HG03457 (cell line): ENCODE measurements around the gene CACNA2D2.
A peak's percentile ranks its signal among the peaks of the same experiment; 100 is the strongest.

ENCODE experiments used
- ATAC-seq: cut with Tn5 transposase; IDR thresholded peaks from one replicate; pipeline ENCODE4 v1.9.1; 2021; ENCODE audit warnings: moderate number of reproducible peaks; ENCODE audit not compliant: unreplicated experiment

The CACNA2D2 gene

DNA sequence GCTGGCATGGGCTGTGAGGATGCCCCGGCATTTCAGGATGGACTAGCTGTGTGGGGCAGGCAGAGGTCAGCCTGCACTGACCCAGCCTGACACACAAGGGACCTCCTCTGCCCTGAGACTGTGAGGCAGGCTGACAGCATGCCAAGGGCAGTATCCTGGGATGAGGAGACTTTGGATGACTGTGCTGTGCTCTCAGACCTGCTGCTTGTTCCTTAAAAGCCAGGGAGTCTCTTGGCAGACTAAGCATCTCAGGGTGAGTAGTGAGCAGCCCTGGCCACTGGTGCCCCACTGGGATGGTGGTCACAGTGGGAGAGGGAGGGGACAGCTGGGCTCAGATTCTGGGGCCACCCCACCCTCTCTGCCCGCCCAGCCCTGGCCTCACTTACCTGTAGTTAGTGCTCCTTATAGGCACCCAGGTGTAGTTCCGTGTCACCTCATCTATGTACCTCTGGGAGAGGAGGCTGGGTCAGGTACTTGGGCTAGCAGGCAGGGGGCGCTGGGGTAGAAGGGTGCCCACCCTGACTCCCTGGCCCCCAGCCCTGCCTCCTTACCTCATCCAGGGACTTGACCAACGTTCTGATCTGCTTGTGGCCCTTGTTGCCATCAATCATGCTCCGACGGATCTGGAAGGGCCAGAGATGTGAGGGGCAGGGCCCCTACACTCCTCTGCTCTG is 128.0 kb downstream of the CACNA2D2 start:
- ATAC-seq: no peak

DNA sequence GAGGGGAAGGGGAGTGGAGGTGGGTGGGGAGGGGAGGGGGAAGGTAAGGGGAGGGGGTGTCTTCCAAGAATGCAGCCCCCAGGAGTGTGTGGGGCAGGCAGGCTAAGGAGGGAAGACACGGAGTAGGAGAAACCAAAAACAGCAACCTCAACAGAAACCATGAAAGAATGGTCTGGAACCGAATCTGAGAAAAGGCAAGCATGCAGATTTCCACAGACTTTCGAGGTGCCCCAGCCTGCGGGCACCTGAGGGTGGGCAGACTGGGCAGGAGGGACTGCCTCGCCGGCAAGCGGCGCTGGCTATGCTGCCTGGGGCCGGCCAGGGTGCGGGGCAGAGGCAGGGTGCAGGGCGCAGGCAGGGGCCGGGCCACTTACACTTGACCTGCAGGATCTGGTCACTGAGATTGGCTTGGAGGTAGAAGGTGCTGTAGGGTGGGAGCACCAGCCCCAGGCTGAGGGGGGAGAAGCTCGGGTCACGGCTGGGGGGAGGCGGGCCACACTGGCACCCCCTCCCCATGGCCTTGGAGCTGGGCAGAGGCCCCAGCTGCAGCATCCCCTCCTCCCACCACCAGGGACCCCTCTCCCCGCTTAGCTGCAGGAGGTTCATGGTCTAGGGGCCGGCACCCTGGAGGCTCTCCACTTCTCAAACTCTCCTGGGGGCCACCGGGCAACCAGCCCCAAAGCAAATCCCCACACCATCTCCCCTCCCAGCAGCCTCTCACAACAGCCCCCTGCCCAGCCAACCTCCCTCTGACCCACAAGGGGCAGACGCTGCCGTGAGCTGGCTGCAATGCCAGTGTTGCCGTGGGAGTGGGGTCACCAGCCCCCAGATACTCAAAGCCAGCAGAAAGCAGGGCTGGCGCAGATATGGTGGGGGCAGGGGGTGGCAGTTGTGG is 128.8 kb downstream of the CACNA2D2 start:
- no peak for ATAC-seq

DNA sequence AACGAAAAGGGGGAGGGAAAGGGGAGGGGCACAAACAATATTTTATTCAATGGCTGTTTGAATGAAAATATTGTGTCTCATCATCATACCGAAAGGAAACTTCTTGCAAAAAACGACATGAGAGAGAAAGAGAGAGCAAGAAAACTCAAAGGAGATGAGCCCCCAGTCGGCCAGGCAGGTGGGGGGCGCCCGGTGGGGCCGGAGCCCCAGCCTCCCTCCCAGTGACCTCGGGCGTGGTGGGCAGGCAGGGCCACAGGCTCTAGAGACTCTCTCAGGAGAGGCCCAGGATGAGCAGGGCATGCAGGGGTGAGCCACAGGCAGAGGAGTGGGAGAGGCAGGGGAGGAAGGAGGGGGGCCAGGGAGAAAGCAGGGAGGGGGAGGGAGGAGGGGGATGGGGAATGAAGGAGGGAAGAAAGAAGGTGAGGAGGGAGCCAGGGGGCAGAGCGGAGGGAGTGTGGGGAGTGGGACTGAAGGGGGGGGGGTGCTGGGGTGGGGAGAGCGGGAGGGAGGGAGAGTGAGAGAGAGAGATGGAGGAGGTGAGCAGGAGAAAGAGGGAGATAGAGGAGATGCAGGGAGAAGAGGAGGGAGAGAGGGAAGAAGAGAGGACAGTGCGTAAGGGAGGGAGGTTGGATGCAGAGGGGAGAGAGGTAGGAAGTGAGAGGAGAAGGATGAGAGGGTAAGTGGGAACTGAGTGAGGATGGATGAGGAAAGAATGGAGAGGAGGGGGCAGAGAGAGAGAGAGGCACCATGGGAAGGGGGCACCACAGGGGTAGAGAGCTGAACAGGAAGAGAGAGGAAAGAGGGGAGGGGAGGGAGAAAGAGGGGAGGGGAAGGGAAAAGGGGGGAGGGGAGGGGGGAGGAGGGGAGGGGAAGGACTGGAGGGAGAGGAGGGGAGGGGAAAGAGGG is 130.0 kb downstream of the CACNA2D2 start:
- ATAC-seq: no peak

DNA sequence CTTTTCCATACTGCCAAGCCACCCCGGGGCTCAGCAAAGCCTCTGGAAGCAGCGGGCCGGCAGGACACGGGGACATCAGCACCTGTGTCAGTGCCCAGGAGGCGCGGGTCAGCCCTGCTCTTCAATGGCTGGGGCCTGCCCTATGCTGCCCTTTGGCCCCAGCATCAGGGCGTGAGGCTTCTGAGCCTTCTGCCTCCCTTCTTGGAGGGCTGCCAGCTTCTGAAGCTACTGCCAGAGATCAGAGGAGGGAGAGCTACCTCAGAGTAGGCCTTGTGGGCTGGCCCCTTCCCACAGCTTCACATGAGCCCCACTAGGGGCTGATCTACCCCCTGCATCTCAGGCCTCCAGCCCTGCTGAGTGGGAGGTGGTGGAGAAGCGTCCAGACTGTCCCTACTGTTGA is 131.1 kb downstream of the CACNA2D2 start:
- ATAC-seq: no peak

DNA sequence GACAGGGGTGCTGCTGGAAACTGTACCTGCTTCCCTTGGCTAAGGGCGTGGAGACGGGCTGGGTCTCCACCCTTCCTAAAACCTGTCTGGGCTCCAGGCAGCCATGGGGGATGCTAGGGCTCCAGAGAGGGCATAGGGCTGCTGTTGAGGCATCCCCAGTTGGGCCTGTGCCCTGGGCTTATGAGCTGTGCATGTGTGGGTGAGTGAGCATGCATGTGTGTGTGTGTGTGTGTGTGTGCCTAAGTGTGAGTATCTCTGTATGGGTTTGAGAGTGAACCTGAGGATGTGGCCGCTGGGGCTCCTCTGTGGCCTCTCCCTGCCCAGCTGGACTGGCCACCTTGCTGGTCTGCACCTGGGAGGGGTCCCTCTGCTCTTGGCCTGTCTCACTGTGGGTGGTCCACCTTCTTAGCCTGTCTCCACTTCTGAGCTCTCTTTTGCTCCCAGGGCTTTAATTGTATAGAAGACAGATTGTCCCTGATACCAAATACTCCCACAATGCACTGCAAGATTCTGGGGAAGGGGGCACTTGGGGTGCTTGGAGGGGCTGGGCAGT is 132.2 kb downstream of the CACNA2D2 start:
- ATAC-seq: no peak

DNA sequence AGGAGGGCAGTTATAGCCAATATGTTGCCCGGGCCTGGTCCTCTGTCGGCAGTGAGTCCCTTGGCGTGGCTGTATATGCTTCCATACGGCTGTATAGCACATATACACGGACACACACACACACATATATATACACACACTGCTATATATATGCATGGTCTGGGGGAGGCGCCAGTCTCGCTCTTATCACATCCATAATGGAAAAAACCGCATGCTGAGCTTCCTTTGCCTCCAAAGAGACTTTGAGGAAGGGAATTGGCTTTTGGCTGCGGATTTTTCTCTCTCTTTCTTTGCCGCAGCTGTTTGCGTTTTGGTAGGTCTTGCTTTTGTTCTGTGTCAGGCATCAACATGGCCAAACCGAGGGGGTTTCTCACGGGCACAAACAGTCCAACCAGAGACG is 132.8 kb downstream of the CACNA2D2 start:
- no peak for ATAC-seq

DNA sequence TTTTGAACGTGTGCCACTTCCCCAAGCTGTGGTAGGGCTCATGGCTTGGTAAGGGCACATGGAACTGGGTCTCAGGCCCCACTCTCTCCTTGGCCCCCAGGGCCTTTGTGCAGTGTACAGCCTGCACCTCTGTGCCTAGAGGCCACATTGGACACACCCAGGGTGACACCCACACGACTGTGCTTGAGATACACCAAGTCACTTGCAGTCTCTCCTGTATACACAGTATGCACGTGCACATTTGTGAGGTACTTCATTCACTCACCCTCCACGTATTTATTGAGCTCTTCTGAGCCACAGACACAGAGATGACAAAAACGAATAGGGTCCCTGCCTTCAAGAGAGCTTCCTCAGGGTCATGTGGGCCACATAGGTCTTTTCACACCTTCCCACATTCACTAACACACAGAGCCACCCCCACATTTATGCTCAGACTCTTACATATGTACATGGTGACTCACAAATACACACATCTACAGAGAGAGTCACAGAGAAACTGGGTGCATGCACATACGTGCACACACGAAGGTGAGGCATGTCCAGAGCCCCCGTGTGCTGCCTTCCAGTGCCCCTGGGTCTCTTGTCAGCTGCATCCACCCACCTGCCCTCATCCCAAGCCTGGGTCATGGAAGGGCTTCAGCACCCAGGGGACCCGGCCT is 134.3 kb downstream of the CACNA2D2 start:
- ATAC-seq: no peak

DNA sequence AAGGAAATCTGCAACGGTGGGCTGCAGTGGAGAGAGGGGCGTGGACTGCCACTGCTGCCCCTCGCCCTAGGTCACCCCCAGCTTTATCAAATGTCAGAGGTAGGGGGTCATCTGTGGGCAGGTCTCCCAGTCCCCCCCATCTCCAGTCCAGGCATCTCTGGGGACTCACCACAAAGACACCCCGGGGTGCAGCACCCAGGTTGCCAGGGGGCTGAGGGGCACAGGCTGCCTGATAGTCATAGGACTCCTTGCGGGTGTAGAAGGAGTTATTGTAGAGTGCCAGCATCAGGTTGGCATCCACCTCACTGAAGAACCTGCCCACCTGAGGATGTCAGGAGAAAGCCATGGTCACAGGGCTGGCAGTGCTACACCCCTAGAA is 137.6 kb downstream of the CACNA2D2 start:
- no peak for ATAC-seq

DNA sequence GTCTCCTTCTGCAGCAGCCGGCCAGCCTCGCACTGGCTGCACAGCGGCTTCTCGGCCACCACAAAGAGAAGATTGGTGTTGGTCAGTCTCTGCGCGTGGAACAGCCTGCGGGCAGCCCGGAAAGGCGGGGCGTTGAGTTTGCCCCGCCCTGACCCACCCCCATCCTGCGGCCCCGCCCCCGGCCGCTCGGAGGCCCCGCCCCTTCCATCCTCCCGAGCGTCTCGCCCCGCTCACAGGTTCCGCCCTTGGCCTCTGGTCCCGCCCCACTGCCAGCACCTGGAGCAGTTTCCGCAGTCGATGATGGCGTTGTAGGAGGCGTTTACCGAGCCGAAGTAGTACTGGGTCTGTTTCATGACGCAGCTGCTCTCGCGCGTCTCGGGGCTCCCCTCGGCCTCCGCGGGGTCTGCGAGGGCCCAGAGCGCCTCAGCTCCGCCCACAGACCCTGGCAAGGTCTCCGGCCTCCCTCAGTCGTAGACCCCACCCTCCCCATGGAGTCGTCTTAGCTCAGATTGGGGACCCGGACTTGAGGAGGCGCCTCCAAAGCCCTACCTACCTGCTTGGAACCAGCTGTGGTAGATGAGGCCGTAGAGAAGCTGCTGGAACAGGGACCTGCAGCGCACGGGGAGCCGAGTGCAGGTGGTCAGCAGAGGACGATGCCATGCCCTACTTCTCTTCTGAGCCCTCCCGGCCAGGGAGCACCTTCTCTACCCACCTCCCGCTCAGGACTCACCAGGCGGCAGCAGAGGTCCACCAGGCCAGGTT is 138.2 kb downstream of the CACNA2D2 start:
- peak; percentile 61 for ATAC-seq

DNA sequence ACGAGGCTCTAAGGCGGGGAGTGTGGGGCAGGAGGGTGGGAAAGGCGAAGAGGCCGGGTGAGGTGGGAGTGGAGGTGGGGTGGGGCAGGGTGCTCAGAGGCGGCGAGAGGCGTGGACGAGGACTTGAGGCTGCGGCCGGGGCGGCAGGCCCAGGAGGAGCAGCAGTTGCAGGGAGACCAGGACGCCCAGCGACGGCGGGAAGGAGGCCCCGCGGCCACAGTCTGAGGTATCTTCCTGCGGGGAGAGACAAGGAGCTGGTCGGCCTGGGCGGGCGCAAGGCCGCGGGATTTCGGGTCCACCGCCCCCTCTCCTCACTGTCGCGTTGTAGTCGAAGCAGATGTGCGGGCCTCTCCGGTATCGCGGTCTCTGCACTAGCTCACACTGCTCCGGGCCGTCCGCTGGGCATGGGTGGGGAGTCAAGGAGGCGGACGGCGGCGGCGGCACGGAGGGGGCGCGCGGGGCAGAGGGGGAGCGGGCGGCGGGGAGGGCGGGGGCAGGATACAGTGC is 138.8 kb downstream of the CACNA2D2 start:
- ATAC-seq: no peak

DNA sequence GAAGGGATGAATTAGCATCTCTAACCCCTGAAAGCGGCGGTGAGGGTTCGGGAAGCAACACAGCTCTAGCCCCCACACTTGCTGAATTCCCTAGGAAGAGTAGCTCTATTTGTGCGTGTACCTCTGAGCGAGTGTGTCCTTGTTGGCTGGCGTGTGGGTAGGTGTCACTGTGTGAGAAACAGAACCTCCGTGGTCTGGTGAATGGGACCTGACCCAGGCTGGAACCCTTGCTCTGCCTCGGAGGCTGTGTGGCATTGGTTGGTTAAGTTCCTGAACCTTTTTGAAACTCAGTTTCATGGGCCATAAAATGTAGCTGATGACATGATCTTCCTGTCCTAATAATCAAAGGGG is 143.7 kb downstream of the CACNA2D2 start:
- no peak for ATAC-seq

DNA sequence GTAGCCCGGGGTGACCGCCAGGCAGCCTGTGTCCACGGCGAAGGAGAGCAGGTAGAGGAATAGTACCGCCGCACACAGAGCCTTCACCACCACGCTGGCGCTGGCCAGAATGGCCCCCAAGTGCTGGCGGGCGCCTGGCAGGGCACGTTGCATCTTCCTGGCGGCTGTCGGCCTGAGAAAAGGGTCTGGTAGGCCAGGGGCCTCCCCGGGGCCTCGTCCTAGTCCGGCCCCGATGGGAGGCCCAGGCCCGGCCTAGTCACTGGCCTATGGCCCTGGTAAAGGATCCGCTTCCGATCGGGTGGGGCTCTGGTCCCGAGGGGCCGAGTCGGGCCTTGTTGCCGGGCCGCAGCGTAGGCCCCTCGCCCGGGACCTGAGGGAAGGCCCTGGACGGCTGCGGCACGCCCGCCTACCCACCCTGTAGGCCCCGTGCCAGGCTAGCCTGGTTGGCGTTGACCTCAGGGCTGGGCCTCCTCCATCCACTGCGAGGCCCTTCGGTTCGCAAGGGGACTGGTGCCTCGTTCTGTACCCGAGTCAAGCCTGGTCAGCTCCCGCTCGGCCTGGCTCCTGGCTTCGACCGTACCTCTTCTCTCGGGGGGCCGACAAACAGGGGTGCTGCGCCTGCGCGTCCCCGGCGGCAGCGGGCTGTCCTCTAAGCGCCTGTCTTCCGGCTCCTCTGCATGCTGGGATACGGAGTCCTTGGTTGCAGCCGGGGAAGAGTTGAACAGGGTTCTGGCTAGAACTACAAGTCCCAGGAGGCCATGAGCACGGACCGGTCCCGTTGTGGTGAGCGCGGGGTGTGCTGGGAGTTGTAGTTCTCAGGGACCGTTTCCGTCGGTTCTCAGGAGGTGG is 144.3 kb downstream of the CACNA2D2 start, which contains the start of gene TMEM115:
TMEM115 (minus strand) TSS at position 611 of the 849 bp plus-strand sequence; CDS start at position 153, 458 bp downstream.
- peak; percentile 89 for ATAC-seq

DNA sequence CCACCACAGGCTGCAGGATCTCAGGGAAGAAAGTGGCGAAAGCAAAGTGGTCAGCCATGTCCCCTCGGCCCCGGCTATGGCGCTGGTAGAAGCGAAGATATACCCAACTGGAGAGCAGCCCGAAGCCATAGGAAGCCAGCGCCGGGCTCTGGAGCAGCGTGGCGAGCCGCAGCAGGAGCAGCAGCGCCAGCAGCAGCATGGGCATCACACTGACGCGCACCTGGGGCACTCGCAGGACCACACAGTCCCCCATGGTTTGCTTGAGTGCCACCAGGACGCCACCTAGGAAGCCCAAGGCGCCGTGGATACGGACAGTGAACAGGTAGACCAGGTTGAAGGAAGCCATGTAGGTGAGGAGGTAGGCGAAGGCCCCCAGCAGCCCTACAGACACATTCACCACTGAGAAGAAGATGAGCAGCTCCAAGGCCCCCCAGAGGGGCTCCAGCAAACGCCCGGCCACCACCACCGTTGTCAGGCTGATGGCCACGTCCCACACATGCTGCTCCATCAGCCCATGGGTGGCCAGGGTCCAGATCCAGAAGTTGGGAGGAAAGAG is 145.0 kb downstream of the CACNA2D2 start:
- ATAC-seq: no peak

DNA sequence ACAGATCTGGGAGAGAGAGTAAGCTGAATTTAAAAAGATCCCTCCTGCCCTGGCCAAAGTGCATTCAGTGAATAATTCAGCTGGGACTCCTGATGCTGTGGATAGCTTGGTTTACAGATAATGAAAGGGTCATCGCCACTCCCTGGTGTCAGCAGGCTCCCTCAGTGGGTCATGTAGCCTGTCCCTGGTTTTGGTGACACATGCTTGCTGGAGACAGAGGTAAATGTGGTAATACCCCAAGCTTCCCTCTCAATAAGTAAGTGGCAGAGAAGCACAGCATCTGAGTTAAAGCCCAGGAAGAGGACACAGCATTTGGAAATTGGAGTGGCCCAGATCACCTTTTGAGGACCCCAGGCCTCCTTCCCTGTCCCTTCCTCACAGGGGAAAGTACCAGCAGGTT is 146.0 kb downstream of the CACNA2D2 start:
- no peak for ATAC-seq

DNA sequence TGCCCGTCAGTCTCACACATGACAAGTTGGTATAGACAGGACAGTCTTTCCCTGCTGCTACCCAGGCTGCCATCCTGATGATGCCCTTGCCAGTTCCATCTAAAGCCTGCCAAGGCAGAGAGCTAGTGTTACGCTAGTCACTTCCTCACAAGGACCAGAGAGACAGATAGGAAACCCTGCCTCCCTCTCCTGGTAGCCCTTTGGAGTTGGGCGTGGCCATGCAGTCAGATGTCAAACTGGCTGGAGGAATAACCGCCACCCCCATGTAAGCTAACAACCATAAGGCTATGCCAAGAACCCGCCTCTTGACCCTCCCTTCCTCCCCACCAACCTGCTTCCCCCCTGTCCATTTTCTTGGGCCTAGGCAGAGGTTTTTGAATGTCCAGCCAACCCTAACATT is 146.9 kb downstream of the CACNA2D2 start:
- no peak for ATAC-seq

DNA sequence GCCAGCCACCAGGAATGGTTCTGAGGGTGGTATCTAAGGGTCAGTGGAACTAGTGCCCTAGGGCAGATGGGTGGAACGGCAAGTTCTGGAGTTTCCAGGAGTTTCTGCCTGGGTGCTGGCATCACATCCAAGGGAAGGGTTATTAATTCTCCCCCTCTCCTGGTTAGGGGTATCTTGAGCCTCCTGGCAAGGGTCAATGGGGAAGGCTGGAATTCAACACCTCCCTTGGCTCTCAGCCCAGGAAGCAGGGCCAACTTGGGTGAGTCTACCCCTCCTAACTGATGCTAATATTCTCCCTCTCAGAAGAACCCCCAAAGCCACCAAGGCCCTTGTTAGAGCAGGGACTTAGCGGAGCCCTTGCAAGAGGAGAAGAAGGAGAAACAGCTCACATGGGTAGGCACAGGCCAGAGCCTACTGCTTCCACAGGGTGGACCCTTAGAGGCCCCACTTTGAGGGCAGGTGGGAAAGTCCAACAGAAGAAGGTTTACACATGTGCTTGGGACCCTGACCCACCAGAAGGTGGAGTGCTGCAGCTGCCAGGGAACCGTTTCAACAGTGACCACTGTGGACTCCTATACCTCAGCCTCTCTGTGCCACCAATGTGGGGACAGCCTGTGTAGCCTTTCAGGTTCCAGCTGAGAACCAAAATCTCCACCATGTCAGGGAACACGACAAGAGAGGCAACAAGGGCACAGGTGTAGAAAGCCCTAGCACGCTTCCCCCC is 147.4 kb downstream of the CACNA2D2 start:
- no peak for ATAC-seq

DNA sequence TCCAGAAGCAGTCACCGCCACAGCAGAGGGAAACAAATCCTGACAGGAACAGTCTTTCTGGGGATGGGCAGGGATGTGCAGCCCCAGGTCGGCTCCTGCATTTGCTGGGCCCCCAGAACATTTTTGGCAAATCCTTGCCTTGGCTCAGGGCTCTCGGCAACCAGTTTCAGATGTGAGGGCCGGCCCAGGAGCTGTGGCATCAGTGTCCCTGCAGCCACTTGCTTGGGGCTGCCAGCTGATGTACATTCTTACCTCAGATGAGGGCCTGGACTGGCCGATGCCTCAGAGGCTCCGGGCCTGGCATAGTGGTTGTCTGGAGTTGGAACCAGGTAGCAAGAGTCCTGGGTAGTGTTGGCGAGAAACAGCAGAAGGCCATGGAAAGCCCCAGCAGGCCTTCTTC is 148.6 kb downstream of the CACNA2D2 start:
- no peak for ATAC-seq
